GM13976 (cell line): ENCODE measurements around the gene PIGC.

ENCODE experiments used
- DNase-seq: peaks from one replicate; pipeline ENCODE4 v3.0.0; 2012; ENCODE audit warnings: low spot score
- CTCF ChIP-seq: IDR thresholded peaks from 2 replicates; pipeline ENCODE4 v1.5.1; 2012; ENCODE audit warnings: borderline replicate concordance, mild to moderate bottlenecking; ENCODE audit not compliant: insufficient read depth; ENCODE audit errors: extremely low read depth, missing control alignments, control extremely low read depth
- in situ Hi-C: fragments of 300-500 bp; cut with MboI; formaldehyde crosslinking; loops from one replicate; pipeline ENCODE4 v1.12.0; 2022; ENCODE audit warnings: low sequenced_read_pairs, mixed read lengths, inconsistent platforms; ENCODE audit not compliant: unreplicated experiment

The PIGC gene

DNA sequence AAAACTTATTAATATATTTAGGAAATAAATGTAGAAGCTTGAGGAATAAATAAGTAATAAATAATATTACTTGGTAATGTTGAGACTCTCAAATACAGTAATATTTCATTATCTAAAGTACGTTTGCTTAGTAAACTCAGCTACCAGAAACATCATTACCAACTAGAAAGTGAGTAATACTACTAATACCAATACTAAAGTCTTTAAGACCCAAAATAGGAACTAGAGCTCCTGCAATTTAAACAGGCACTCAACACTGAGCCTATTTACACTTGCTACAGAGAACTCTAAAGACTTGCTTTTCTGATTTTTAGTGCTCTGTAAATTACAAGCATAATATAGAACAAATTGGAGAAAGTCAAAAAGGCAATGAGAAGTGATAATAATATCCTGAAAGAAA is 36.9 kb downstream of the PIGC start:
- TF ChIP-seq CTCF, result no peak
- no peak for DNase-seq
- in situ Hi-C loops, result no loop called here

DNA sequence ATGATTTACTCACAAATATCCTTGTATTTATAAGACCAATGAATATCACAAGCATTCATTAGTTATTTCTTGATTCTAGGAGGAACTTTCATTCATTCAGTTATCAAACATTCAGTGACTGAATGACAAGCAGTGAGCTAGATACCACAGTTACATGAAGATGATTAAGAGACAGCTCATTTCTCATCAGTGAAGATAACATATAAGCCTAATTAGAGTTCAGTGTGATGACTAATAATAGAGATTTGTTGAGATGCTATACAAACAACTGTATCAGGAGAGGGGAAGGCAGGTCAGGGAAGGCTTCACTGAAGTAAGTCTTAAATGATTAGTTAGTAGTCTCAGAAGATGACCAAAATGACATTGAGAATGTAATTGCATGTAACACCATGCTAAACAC is 38.0 kb downstream of the PIGC start:
- in situ Hi-C loops, result no loop called here
- TF ChIP-seq CTCF, result no peak
- no peak for DNase-seq

DNA sequence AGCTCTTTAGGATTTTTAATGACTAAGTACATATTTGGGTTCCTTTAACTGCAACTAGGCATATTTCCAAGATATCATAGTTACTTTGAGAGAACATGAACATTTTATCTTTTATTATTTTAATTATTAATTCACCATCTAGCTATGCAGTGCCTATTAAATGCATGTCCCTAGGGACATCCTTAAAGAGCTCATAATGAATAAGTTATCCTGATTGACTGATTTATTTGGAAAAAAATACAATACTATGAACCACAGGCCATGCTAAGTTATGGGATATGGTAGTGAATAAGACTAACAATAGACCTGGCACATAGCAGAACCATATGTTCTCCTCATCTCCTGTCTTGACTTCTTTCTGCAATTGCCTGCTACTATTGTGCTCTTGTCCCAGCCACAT is 39.7 kb downstream of the PIGC start:
- in situ Hi-C loops, result no loop called here
- no peak for TF ChIP-seq CTCF
- DNase-seq, result no peak

- in situ Hi-C loops, result no loop called here
- TF ChIP-seq CTCF, result no peak
- DNase-seq, result no peak
Observed at GRCh38 chr1:172402878-172403569, 40.8 kb downstream of the PIGC start.

GRCh38 chr1:172401892-172402291 is 42.0 kb downstream of the PIGC start:
- no peak for DNase-seq
- in situ Hi-C loops, result no loop called here
- TF ChIP-seq CTCF, result no peak

DNA sequence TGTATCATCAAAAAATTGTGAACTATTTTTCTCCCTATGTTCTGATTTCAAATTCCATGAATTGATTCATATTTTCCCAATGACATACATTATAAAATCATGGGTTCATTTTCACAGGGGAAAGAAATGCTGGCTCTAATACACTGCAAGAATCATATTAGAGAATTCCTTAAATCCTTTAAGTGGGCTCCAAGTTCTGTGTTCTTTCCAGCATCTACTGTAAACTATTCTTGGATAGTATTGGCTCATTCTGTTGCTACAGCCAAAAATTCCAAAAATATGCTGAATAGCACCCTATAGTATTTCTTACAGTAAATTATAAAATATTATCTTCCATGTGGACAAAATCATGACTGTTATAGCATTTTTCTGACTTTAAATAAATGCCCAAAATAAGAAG is 42.4 kb downstream of the PIGC start:
- DNase-seq, result no peak
- no peak for TF ChIP-seq CTCF
- in situ Hi-C loops, result no loop called here
